ENCODE measurements around the gene ZBTB17. TPM values are rescaled to one million over a fixed set of nuclear protein-coding genes. Genes with fewer than 3 reads are reported as not detected.

The ZBTB17 gene
- total RNA-seq, 1 donor from 2014 or later: 86.9 TPM

- no peak for DNase-seq
- Mint-ChIP-seq H3K4me1 (ENCODE audit: low read depth, unreplicated experiment) (peaks cover 33% of the 10 kb centered on the region), H3K36me3 (ENCODE audit: unreplicated experiment) (peaks cover 5% of the 10 kb centered on the region), H3K27me3 (ENCODE audit: unreplicated experiment) (peaks cover 5% of the 10 kb centered on the region), H3K4me3 (ENCODE audit: unreplicated experiment) (peak overlapping the region; percentile 32), H3K27ac (ENCODE audit: unreplicated experiment) (peak overlapping the region; percentile 73), H3K9me3 (ENCODE audit: unreplicated experiment) (peaks cover 6% of the 10 kb centered on the region)
- TF ChIP-seq CTCF (IDR thresholded peaks at IDR 0.05; ENCODE audit: partially characterized antibody, unreplicated experiment): peak; percentile 53
Measured at GRCh38 chr1:15957221-15958095, 18.4 kb downstream of the ZBTB17 start.

GRCh38 chr1:15956150-15956549, 19.8 kb downstream of the ZBTB17 start:
- Mint-ChIP-seq H3K4me1 (ENCODE audit: low read depth, unreplicated experiment) (peaks cover 40% of the 10 kb centered on the region), H3K27me3 (ENCODE audit: unreplicated experiment) (peaks cover 5% of the 10 kb centered on the region), H3K27ac (ENCODE audit: unreplicated experiment) (no peak overlapping the region), H3K4me3 (ENCODE audit: unreplicated experiment) (no peak overlapping the region), H3K36me3 (ENCODE audit: unreplicated experiment) (peaks cover 5% of the 10 kb centered on the region), H3K9me3 (ENCODE audit: unreplicated experiment) (peaks cover 6% of the 10 kb centered on the region)
- no peak for TF ChIP-seq CTCF (IDR thresholded peaks at IDR 0.05; ENCODE audit: partially characterized antibody, unreplicated experiment)
- DNase-seq: no peak

DNA sequence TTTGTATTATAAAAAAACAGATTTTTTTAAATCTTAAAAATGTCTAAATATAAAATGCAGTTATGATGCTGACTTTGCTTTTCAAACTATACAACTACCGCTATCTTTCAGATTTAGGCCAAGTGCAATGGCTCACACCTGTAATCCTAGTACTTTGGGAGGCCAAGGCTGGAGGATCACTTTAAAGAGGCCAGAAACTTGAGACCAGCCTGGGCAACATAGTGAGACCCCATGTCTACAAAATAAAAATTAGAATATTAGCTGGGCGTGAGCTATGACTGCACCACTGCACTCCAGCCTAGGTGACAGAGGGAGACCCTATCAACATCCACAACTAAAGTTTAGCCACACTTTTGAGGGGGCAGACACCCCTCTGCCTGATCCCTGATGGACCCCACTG, 20.3 kb downstream of the ZBTB17 start:
- no peak for DNase-seq
- Mint-ChIP-seq H3K36me3 (ENCODE audit: unreplicated experiment) (peaks cover 5% of the 10 kb centered on the region), H3K27ac (ENCODE audit: unreplicated experiment) (no peak overlapping the region), H3K4me3 (ENCODE audit: unreplicated experiment) (no peak overlapping the region), H3K9me3 (ENCODE audit: unreplicated experiment) (peaks cover 6% of the 10 kb centered on the region), H3K4me1 (ENCODE audit: low read depth, unreplicated experiment) (peaks cover 46% of the 10 kb centered on the region), H3K27me3 (ENCODE audit: unreplicated experiment) (peaks cover 7% of the 10 kb centered on the region)
- no peak for TF ChIP-seq CTCF (IDR thresholded peaks at IDR 0.05; ENCODE audit: partially characterized antibody, unreplicated experiment)

- peaks cover 7% of the 10 kb centered on the region for H3K27me3 Mint-ChIP-seq (ENCODE audit: unreplicated experiment)
- TF ChIP-seq CTCF (IDR thresholded peaks at IDR 0.05; ENCODE audit: partially characterized antibody, unreplicated experiment): no peak
- peaks cover 5% of the 10 kb centered on the region for H3K36me3 Mint-ChIP-seq (ENCODE audit: unreplicated experiment)
- DNase-seq: no peak
- H3K27ac Mint-ChIP-seq (ENCODE audit: unreplicated experiment): peak overlapping the region; percentile 17
- H3K9me3 Mint-ChIP-seq (ENCODE audit: unreplicated experiment): peaks cover 4% of the 10 kb centered on the region
- peaks cover 43% of the 10 kb centered on the region for H3K4me1 Mint-ChIP-seq (ENCODE audit: low read depth, unreplicated experiment)
- no peak overlapping the region for H3K4me3 Mint-ChIP-seq (ENCODE audit: unreplicated experiment)
Measured at GRCh38 chr1:15954316-15954715, 21.6 kb downstream of the ZBTB17 start.

DNA sequence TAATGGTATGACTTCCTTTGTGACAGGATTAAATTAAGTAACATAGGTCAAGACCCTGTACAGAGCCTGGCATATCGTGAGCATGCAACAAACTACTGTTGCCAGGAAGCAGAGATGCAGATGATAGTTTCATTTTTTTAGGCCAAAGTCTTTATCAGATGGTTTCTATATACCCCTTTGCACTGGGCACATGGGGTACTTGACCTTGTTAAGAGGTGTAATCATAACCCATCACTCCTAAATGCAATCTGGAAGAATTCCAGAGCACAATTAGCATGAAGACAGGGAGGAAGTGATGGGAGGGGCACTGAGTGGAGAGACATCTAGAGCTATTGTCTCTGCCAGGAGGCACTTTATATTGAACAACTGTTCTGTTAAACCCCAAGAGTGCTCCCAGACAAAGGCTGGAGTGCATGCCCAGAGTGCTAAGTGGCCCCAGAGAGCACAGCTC, 22.1 kb downstream of the ZBTB17 start:
- DNase-seq: no peak
- Mint-ChIP-seq H3K36me3 (ENCODE audit: unreplicated experiment) (peaks cover 5% of the 10 kb centered on the region), H3K27me3 (ENCODE audit: unreplicated experiment) (peaks cover 7% of the 10 kb centered on the region), H3K4me3 (ENCODE audit: unreplicated experiment) (no peak overlapping the region), H3K27ac (ENCODE audit: unreplicated experiment) (peak overlapping the region; percentile 17), H3K4me1 (ENCODE audit: low read depth, unreplicated experiment) (peaks cover 48% of the 10 kb centered on the region), H3K9me3 (ENCODE audit: unreplicated experiment) (peaks cover 4% of the 10 kb centered on the region)
- TF ChIP-seq CTCF (IDR thresholded peaks at IDR 0.05; ENCODE audit: partially characterized antibody, unreplicated experiment): no peak
